ENCODE results near the gene HAUS8.

- TF ChIP-seq MXI1 (conservative IDR thresholded peaks at IDR 0.05; ENCODE audit: poor library complexity, severe bottlenecking) (no peak), CTCF (IDR thresholded peaks at IDR 0.05; ENCODE audit: poor library complexity, severe bottlenecking) (no peak), SMC3 (conservative IDR thresholded peaks at IDR 0.05; ENCODE audit: poor library complexity) (no peak)
Observed at GRCh38 chr19:17098326-17098725, 23.1 kb upstream of the HAUS8 start.

All from neural cell (in vitro differentiated cells).